ENCODE results near the gene ANK3.

ANK3 gene

GRCh38 chr10:60277656-60278055 lies 112.0 kb downstream of the ANK3 start:
- no peak for DNase-seq (ENCODE audit: low read depth)

DNA sequence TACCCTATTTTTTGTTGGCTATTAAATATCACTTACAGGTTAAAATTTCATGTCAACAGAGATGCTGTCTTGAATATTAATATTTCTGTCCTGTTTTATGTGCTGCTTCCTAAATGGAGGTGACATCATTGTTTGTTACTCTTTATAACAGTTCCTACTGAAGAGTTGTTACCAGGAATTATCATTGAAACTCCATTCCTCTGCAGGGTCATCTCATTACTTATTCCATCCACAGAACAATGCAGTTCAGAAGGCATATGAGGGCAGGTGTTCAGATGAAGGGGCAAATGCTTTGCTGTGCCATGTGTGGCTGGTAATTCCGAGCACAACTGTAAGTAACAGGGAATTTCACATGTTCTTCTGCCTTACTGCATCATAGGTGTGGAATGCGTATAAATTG lies 113.4 kb downstream of the ANK3 start:
- DNase-seq (ENCODE audit: low read depth) = no peak

- no peak for DNase-seq (ENCODE audit: low read depth)
These were observed 118.2 kb downstream of the ANK3 start for GRCh38 chr10:60271319-60272040.

DNA sequence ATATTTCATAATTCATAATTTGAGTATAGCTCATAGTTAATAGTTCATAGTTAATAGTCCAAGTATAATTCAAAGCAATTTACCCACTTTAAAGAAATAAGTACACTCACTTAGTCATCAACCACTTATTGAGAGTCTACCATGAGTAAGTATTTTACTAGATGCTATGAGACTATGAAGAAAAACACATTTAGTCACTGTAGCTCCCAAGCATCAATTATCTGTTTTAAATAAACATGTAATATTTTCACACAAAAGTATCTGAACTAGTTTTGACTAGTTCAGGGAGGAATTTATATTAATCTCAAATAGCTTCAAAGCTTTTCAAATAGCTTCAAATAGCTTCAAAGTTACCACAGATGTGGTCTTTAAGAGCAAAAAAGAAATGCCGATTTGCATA lies 119.2 kb downstream of the ANK3 start:
- DNase-seq (ENCODE audit: low read depth) = no peak

GRCh38 chr10:60267802-60268201 lies 121.9 kb downstream of the ANK3 start:
- DNase-seq (ENCODE audit: low read depth) = no peak

DNA sequence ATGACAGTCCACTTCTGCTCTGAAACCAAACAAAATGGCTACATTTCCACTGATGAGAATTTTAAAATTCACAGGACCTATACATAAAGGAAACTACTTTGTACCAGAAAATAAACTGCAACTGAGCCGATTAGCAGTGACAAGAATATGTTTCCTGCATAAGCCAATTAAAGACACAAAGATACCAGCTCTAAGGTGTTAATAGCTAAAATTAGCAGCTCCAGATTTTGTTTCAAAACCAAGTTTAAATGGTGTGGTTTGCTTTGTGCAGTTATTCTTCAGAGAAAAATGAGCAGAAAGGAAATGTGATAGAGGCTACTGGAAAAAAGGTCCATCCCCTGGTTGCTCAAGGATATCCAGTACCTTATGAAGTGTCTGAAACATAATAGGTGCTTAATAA lies 123.2 kb downstream of the ANK3 start:
- DNase-seq (ENCODE audit: low read depth) = no peak

DNA sequence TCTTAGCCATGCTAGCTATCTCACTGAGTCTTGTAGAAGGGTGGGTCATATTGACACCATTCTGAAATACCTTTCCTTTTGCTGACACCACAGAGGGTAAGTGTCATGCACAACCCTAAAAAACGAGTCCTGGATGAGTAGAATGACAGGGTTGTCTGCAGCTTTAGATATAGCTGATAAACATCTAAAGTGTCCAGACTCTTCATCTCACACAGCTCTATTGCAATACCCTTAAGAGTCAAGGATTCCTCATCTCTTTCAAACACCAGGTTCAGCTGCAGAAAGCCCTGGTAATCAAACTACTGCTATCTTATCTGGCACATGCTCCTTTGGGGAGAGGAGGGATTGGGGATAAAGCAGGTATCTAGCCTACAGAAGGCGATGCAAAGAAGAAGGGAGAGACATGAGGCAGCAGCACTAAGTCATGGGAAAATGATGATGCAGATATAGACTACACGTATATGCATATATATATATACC lies 127.0 kb downstream of the ANK3 start:
- no peak for DNase-seq (ENCODE audit: low read depth)

- DNase-seq (ENCODE audit: low read depth) = no peak
These were observed 129.4 kb downstream of the ANK3 start for GRCh38 chr10:60260321-60260720.

DNA sequence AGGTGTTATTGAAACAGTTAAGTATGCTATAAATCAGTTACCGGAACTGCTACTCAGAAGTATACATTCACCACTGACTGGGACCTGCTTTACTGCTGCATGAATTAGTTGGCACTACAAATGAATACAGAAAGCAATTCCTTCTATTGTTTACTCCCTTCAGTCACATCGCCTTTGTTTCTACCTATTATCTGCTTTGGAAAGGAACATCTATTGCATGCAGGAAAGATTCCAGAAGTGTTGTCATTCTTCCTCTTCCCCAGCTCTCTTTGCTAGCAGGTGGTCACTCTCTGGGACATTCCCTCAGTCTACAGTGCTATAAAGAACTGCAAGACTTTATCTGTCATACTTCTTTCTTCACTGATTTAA lies 131.3 kb downstream of the ANK3 start:
- no peak for DNase-seq (ENCODE audit: low read depth)

DNA sequence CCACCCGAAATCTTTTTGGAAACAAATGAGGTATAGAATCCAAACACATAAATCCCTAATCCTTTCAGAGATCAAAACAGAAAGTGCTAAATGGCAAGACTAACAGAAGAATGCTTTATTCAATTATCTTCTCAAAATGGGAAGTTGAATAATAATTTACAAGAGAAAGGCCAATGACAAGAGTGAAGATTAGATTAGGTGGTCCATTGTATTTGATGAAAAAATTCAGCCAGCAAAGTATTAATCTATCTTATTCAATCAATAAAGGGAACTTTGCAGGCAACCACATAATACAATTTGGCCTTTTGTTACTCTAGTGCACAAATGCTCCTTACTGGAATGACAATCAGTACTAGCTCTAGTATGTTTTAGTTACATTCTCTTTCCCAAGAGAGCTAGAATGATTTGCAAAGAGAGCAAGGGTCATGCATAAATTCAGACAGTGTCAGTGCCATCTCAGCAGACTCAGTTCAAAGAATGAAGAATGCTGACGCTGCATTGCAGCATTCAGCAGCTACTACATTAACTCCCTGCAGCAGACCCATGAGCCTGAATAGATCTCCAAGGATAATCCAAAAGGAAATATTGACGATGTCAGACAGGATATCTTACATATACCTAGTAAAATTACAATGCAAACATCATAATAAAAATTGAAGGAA lies 131.8 kb downstream of the ANK3 start:
- DNase-seq (ENCODE audit: low read depth) = no peak

DNA sequence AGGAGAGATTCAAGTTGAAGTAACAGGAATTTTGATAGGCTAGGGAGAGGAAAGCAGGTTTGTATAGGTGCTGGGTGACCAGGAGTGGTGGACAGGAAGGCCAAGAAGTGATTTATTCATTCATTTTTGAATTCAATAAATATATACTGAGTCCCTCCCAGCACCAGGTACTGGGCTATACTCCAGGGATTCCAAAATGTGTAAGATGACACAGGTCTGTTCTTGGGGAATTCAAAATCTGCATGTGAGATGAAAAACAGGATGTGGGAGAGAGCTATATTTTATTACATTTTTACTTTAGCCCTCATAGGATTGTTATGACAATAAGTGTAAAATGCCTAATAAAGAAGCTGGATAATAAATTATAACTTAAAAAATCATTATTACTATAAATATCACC lies 134.9 kb downstream of the ANK3 start:
- no peak for DNase-seq (ENCODE audit: low read depth)

DNA sequence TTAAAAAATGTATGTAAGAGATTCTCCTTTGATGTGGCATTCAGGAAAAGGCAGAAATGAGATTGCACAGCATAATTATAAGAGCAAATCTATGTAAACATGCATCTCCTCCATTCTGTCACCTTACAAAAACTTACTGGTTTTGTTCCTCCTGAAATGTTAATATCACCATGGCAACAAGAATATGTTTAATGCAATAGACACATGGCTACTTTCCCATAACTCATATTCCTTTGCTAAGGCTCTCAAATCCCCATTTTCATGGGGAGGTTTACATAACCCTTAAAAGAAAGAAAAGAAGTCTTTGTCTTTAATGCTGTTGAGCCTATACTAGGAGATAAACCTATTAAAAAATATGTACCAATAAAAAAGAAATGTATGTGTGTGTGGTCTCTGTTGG lies 136.2 kb downstream of the ANK3 start:
- DNase-seq (ENCODE audit: low read depth) = no peak

DNA sequence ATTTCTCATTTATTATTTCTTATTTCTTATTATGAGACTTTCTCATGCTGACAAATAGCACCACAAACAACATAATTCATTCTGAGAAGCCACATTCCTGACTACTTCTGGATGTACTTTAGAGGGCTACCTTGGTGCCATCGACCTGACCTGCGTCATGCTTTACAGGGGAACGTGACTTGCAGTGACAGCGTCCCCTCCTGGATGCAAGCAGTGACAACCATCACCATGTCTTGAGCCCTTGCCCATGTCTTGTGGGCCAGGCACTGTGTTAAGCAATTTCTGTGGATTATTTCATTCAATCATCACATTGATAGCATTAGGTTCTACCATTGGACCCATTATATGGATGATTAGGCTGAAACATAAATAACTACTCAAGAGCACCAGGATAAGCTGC lies 137.0 kb downstream of the ANK3 start:
- DNase-seq (ENCODE audit: low read depth) = no peak

DNA sequence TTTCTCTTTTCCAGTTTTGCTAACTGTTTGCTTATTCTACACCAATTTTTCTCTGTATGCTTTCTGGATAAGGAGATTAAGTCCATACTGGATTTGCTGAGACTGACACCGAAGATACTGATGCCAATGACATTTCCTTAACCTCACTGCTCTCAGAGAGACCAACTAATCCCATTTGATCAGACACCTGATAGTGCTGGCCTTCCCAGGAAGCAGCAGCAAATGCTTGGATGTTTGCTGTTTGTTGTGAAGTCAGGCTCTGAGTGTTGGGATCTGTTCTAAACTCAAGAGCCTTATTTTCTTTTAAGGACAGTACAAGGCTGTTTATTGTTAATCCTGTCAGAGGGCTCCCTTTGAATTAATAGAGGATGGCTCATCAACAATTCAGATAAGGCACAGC lies 143.3 kb downstream of the ANK3 start:
- DNase-seq (ENCODE audit: low read depth) = no peak

DNA sequence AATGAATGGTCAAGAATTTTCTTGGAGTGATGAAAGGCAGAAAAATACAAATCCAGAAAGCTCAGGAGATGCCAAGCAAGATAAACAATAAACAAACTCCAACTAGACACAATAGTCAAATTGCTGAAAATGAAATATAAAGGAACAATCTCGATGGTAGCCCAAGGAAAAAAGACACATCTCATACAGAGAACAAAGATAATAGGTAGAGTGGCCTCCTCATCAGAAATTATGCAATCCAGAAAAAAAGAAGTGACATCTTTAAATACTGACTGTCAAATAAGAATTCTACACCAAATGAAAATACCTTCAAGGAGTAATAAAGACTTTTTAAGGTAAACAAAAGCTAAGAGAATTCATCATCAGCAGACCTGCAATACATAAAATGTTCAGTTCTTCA lies 150.4 kb downstream of the ANK3 start:
- DNase-seq (ENCODE audit: low read depth) = no peak

DNA sequence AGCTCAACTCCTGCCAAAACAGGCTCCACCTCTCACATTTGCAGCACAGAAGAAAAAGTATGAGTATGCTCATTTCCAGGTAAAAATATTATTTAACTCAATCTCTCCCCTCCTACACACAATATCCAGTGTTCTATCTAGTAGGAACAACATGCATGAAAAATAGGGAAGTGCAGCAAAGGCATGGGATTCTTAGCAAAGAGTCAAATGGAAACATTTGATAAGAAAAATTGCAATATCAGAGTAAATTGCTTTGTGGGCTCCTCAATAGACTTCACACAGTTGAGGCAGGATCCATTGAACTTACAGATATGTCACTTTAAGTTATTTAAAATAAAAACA lies 150.9 kb downstream of the ANK3 start:
- DNase-seq (ENCODE audit: low read depth) = no peak

- DNase-seq (ENCODE audit: low read depth) = no peak
These were observed 151.5 kb downstream of the ANK3 start for GRCh38 chr10:60237977-60238758.

GRCh38 chr10:60236869-60237524 lies 152.7 kb downstream of the ANK3 start:
- no peak for DNase-seq (ENCODE audit: low read depth)

DNA sequence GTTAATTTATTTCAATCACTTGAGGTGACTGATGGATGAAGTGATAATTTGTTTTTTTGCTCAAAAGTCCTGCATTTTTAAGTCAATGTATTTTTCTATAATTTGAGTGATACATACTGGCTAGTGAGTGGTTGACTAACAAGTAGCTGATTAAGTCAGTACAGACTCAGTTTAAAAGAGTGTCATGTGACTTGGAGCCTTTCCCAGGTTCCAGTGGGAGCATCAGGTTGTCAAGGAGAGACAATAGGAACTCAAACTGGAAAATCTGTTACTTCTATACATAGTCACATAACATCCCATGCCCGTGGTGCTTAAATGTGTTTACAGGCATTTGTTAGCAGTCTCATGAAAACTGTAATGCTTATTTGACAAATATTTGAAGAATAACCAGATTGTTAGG lies 154.7 kb downstream of the ANK3 start:
- DNase-seq (ENCODE audit: low read depth) = no peak

- DNase-seq (ENCODE audit: low read depth) = no peak
These were observed 155.1 kb downstream of the ANK3 start for GRCh38 chr10:60234551-60234950.

GRCh38 chr10:60230892-60231291 lies 158.8 kb downstream of the ANK3 start:
- DNase-seq (ENCODE audit: low read depth) = no peak

DNA sequence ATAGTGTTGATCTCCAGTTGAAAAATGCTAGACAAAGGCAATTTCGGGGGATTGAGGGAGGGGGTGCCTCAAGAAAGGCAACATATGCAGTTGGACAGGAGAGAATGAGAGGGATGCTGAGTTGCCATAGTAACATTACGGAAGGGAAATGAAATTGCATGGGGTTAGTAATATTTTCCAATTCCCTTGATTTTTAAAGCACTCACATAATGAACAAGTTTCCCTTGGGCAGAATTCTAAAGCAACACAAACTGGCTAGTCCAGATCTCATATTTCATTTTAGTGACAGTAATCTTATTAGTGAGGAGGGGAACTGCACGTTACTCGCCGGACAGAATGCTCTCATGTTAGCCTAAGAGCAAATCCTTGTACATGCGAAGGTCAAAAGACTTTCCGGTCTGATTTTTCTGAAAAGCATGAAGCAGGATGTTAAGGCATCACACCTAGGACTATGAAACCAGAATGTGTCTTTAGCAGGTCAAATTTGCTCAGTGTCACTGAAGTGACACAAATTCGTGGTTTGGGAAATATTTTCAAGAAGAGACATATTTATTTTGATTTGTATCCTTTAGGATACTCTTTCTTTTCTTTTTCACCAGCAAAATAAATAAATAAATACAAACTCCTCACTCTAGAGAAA lies 165.5 kb downstream of the ANK3 start:
- no peak for DNase-seq (ENCODE audit: low read depth)

Data from stimulated activated CD8-positive, alpha-beta memory T cell treated with anti-CD3 and anti-CD28 coated beads, Interleukin-7, amount 100 ng/mL, for 24 hours (primary cell).